Bronchial epithelial cell (primary cell): Measurements from ENCODE around the gene CEP95. TPM values are rescaled to one million over a fixed set of nuclear protein-coding genes. Genes with fewer than 3 reads are reported as not detected.

ENCODE experiments used
- DNase-seq: peaks from one replicate; pipeline ENCODE4 v3.0.0-alpha.2; 2010; ENCODE audit warnings: low read depth
- FAIRE-seq: peaks from 2 replicates; lab custom pipeline; 2011; peaks lifted over from hg19 to GRCh38; lab: Jason Lieb, UNC
- H3K27me3 ChIP-seq: 2 replicates; pipeline ENCODE4 v1.5.1; 2011; ENCODE audit warnings: low read length; ENCODE audit not compliant: control insufficient read depth, insufficient read depth
- H3K36me3 ChIP-seq: 2 replicates; pipeline ENCODE4 v1.5.1; 2011; ENCODE audit warnings: low read length; ENCODE audit not compliant: control insufficient read depth, insufficient read depth
- H3K4me3 ChIP-seq: 2 replicates; pipeline ENCODE4 v1.5.1; 2011; ENCODE audit warnings: mild to moderate bottlenecking, low read depth, low read length, control low read depth
- CTCF ChIP-seq: IDR thresholded peaks from 2 replicates; pipeline ENCODE4 v1.5.1; 2011; ENCODE audit warnings: mild to moderate bottlenecking, moderate library complexity, low read length, control low read depth, inconsistent platforms; ENCODE audit not compliant: insufficient read depth, severe bottlenecking
- total RNA-seq: library from RNA; depleted of rRNA; stranded (reverse); fragments of >200 nt; gene quantifications from 2 replicates; pipeline ENCODE4 v1.2.1, GENCODE V29; 2014

CEP95 gene
- total RNA-seq, 1 donor from 2014 or later: 21.1 TPM

GRCh38 chr17:64505340-64506200, 1.2 kb upstream of the CEP95 start:
- H3K27me3 ChIP-seq: no peaks in the 10 kb centered on the region
- FAIRE-seq (no peak), DNase-seq (peak; percentile 59)
- peak overlapping the region; percentile 61 for H3K4me3 ChIP-seq
- TF ChIP-seq CTCF: no peak
- peaks cover 30% of the 10 kb centered on the region for H3K36me3 ChIP-seq

DNA sequence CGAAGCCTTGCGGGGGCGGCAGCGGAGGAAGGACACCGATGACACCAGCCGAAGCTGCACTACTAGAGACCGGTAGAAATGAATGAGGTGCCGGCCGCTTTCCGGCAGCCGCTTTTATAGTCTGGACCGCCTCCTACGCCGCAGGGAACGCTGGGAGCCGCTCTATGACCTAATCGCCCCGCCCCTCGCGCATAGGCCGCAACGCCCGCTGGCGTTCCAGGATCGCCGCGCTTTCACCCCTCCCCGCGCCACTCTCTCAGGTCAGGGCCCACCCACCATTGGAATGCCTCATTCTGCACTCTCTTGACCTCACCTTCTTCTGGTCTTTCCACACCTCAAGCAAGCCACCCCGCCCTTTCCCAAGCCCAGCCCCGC, 589 bp upstream of the CEP95 start, which contains the start of gene DDX5:
Gene DDX5, minus strand, starts transcription at position 89 of the 375 bp plus-strand sequence. CDS start 170 bp downstream, outside the sequence.
- Histone ChIP-seq H3K4me3 (peak within 1 kb of the TSS; percentile 61), H3K27me3 (no peaks in the 10 kb centered on the region), H3K36me3 (peaks cover 27% of the 10 kb centered on the region)
- TF ChIP-seq CTCF: no peak
- DNase-seq (no peak), FAIRE-seq (no peak)

DNA sequence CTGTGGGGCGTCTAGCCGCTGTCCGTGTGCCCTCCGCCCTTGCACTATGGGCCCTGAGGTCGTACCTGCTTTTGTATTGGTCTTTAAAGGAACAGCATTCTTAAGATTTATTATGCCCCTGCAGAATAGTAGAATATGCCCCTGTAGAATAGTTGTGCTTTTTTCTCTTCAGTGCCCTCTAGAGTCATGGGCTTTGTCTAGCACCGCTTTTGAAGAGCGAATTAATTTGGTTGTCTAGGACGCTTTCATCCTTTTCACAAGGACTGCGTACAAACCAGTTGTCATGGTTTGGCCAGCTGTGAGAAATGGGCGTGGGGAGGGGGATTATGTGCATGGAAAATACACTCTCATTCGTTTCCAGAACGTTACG, 621 bp downstream of the CEP95 start:
- FAIRE-seq (no peak), DNase-seq (peak; percentile 69)
- Histone ChIP-seq H3K27me3 (no peaks in the 10 kb centered on the region), H3K4me3 (peak overlapping the region; percentile 61), H3K36me3 (peaks cover 20% of the 10 kb centered on the region)
- peak; percentile 40 for TF ChIP-seq CTCF

GRCh38 chr17:64508683-64509082, 1.9 kb downstream of the CEP95 start:
- peaks cover 12% of the 10 kb centered on the region for H3K36me3 ChIP-seq
- no peak overlapping the region for H3K4me3 ChIP-seq
- TF ChIP-seq CTCF: no peak
- DNase-seq (no peak), FAIRE-seq (no peak)
- no peaks in the 10 kb centered on the region for H3K27me3 ChIP-seq

GRCh38 chr17:64509179-64509578, 2.4 kb downstream of the CEP95 start:
- FAIRE-seq (no peak), DNase-seq (no peak)
- no peak overlapping the region for H3K4me3 ChIP-seq
- H3K27me3 ChIP-seq: no peaks in the 10 kb centered on the region
- H3K36me3 ChIP-seq: peaks cover 10% of the 10 kb centered on the region
- no peak for TF ChIP-seq CTCF
